Peyer's patch (tissue), 4 donors: ENCODE data around the gene TMEM131.

Experiments
- POLR2A ChIP-seq, 2 donors: fragments of 450-650 bp; IDR thresholded peaks; one replicate each; pipeline ENCODE4 v1.5.1; 2017; ENCODE audit warnings: antibody characterized with exemption in 2 of 2, mild to moderate bottlenecking in 2 of 2, moderate library complexity in 2 of 2
- TF ChIP-seq, protein P1 (sequence below), 6 experiments: fragments of 450-650 bp in 4 of 6; fragments of 200-600 bp in 2 of 6; sonication (generic) in 1 of 6; IDR thresholded peaks; one replicate each; pipeline ENCODE4 v1.5.1; 2017 to 2019; ENCODE audit warnings: antibody characterized with exemption in 6 of 6, mild to moderate bottlenecking in 3 of 6, moderate library complexity in 1 of 6

DNA sequence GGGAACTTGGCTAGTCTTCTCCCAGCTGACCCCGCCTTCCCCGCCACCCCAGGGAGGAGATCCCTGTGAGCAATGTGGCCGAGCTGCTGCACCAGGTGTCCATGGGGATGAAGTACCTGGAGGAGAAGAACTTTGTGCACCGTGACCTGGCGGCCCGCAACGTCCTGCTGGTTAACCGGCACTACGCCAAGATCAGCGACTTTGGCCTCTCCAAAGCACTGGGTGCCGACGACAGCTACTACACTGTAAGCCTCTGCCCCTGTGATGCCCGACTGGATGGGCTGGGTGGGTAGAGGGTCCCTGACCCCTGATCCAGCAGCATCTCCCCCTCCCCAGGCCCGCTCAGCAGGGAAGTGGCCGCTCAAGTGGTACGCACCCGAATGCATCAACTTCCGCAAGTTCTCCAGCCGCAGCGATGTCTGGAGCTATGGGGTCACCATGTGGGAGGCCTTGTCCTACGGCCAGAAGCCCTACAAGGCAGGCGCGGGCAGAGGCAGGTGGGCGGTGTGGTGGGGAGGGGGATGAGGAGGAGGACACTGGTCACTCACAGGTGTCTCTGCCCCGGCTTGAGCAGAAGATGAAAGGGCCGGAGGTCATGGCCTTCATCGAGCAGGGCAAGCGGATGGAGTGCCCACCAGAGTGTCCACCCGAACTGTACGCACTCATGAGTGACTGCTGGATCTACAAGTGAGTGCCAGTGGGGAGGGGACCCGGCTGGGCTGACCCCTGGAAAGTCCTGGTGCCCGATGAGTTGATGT is 258.1 kb downstream of the TMEM131 start:
- TF ChIP-seq, protein P1, sequence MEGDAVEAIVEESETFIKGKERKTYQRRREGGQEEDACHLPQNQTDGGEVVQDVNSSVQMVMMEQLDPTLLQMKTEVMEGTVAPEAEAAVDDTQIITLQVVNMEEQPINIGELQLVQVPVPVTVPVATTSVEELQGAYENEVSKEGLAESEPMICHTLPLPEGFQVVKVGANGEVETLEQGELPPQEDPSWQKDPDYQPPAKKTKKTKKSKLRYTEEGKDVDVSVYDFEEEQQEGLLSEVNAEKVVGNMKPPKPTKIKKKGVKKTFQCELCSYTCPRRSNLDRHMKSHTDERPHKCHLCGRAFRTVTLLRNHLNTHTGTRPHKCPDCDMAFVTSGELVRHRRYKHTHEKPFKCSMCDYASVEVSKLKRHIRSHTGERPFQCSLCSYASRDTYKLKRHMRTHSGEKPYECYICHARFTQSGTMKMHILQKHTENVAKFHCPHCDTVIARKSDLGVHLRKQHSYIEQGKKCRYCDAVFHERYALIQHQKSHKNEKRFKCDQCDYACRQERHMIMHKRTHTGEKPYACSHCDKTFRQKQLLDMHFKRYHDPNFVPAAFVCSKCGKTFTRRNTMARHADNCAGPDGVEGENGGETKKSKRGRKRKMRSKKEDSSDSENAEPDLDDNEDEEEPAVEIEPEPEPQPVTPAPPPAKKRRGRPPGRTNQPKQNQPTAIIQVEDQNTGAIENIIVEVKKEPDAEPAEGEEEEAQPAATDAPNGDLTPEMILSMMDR (IDR thresholded peaks at IDR 0.05), result no peak
- TF ChIP-seq POLR2A (IDR thresholded peaks at IDR 0.05), result no peak
